Measurements from ENCODE around the gene SH3RF3. TPM values are rescaled to one million over a fixed set of nuclear protein-coding genes. Genes with fewer than 3 reads are reported as not detected.
A peak's percentile ranks its signal among the peaks of the same experiment; 100 is the strongest.

Gene SH3RF3
- total and polyA plus RNA-seq, 2 of the 13 experiments (the other 11 are each of a cell fraction or from before 2014, with no cell fraction given): 0.04 TPM; not detected in 1

DNA sequence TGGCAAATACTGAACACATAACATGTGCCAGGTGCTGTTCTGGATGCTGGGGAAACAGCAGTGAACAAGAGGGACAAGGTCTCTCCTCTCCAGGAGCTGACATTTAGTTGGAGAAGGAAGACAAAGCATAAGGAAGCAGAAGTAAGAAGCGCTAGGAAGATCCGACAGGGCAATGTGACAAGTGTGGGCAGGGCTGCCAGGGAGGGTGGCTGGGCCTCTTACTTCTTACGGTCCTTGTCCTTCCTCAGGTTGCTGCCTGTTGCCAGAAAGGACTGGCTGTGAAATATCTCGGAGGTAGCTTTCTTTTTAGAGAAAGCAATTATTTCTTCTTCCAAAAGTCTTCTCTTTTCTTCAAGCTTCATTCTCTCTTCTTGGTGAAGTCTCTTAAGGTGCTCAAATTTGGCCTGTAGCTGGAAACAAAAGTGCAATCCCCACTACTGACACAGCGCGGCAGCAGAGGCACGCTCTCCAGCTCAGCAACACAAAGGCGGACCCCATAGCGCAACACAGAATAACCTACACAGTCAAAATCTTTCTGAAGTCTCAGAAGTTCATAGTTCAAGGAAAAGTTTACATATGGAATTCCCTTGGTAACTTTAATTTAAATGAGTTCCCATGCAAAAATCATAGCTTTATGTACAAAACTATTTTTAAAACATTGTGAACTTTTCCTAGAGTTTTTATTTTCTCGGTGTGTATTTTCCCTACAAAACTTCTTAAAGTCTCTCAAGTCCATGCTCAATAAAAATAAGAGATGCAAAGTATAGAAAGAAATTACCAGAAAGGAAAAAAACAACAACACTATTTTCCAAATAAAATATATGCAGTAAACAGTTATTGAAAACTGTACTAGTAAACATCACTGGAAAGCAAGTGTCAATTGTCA, 417.1 kb downstream of the SH3RF3 start (continued):
- TF ChIP-seq ZNF772 (CRISPR knock-in tag; IDR thresholded peaks at IDR 0.05) (no peak), POLR2AphosphoS2 (IDR thresholded peaks at IDR 0.05; ENCODE audit: low read depth, low read length) (no peak), MAX (IDR thresholded peaks at IDR 0.05) (no peak), TFDP1 (CRISPR knock-in tag; IDR thresholded peaks at IDR 0.05; ENCODE audit: borderline replicate concordance) (no peak), ZNF790 (CRISPR knock-in tag; IDR thresholded peaks at IDR 0.05; ENCODE audit: borderline replicate concordance) (no peak), ZC3H4 (CRISPR knock-in tag; IDR thresholded peaks at IDR 0.05; ENCODE audit: borderline replicate concordance) (no peak), DR1 (CRISPR knock-in tag; IDR thresholded peaks at IDR 0.05) (no peak), TGIF2 (CRISPR knock-in tag; IDR thresholded peaks at IDR 0.05) (no peak), ZNF180 (CRISPR knock-in tag; IDR thresholded peaks at IDR 0.05; ENCODE audit: borderline replicate concordance, low read depth) (no peak), ZNF660 (CRISPR knock-in tag; IDR thresholded peaks at IDR 0.05; ENCODE audit: borderline replicate concordance, low read depth) (no peak), HOXA5 (CRISPR knock-in tag; IDR thresholded peaks at IDR 0.05) (no peak), ZNF280B (CRISPR knock-in tag; IDR thresholded peaks at IDR 0.05; ENCODE audit: borderline replicate concordance) (no peak), TBX3 (IDR thresholded peaks at IDR 0.05; ENCODE audit: borderline replicate concordance) (no peak), ZIK1 (CRISPR knock-in tag; IDR thresholded peaks at IDR 0.05; ENCODE audit: borderline replicate concordance, low read depth) (no peak), REPIN1 (CRISPR knock-in tag; IDR thresholded peaks at IDR 0.05; ENCODE audit: borderline replicate concordance, low read depth) (no peak; the same call in 1 of the 2 replicates), PPARG (CRISPR knock-in tag; conservative IDR thresholded peaks at IDR 0.05) (no peak; the same call in 1 of the 2 replicates), MATR3 (CRISPR knock-in tag; IDR thresholded peaks at IDR 0.05) (no peak), CREB1 (IDR thresholded peaks at IDR 0.05) (no peak), CREB1 (CRISPR knock-in tag; IDR thresholded peaks at IDR 0.05) (no peak), SIX4 (CRISPR knock-in tag; IDR thresholded peaks at IDR 0.05) (no peak), MBD4 (IDR thresholded peaks at IDR 0.05; ENCODE audit: borderline replicate concordance, low read length) (no peak), ZNF160 (CRISPR knock-in tag; IDR thresholded peaks at IDR 0.05) (no peak), MTF2 (CRISPR knock-in tag; IDR thresholded peaks at IDR 0.05; ENCODE audit: borderline replicate concordance) (0 out of 2 replicates have a peak, but pooled peaks have one; percentile 41), CCAR2 (optimal IDR thresholded peaks at IDR 0.05; ENCODE audit: low read depth, low read length) (no peak), TFDP2 (CRISPR knock-in tag; IDR thresholded peaks at IDR 0.05) (no peak), NFIC (IDR thresholded peaks at IDR 0.05; ENCODE audit: low read length) (no peak), ZKSCAN5 (CRISPR knock-in tag; IDR thresholded peaks at IDR 0.05) (no peak)
- TF ChIP-seq, protein P1, sequence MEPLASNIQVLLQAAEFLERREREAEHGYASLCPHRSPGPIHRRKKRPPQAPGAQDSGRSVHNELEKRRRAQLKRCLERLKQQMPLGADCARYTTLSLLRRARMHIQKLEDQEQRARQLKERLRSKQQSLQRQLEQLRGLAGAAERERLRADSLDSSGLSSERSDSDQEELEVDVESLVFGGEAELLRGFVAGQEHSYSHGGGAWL (CRISPR knock-in tag; IDR thresholded peaks at IDR 0.05): no peak
